GM13977 (cell line): ENCODE results near the gene NMRK2.

Experiments used
- DNase-seq: peaks from one replicate; pipeline ENCODE4 v3.0.0; 2012; ENCODE audit warnings: low spot score
- CTCF ChIP-seq: IDR thresholded peaks from 2 replicates; pipeline ENCODE4 v1.5.1; 2012; ENCODE audit warnings: mild to moderate bottlenecking, control low read depth; ENCODE audit not compliant: insufficient read depth; ENCODE audit errors: extremely low read depth, missing control alignments
- in situ Hi-C: fragments of 300-500 bp; cut with MboI; formaldehyde crosslinking; loops from one replicate; pipeline ENCODE4 v1.12.0; 2022; ENCODE audit warnings: low sequenced_read_pairs, low pct_unique_long_range_greater_than_20kb, mixed read lengths, inconsistent platforms; ENCODE audit not compliant: unreplicated experiment

Gene NMRK2

GRCh38 chr19:3975144-3975543 lies 42.3 kb downstream of the NMRK2 start:
- no peak for TF ChIP-seq CTCF
- no peak for DNase-seq
- in situ Hi-C loops, result no loop called here

GRCh38 chr19:3975637-3976087 lies 42.8 kb downstream of the NMRK2 start:
- in situ Hi-C loops, result no loop called here
- TF ChIP-seq CTCF, result no peak
- DNase-seq, result no peak

GRCh38 chr19:3976495-3977241 lies 43.8 kb downstream of the NMRK2 start:
- TF ChIP-seq CTCF, result no peak
- in situ Hi-C loops, result no loop called here
- DNase-seq, result no peak

DNA sequence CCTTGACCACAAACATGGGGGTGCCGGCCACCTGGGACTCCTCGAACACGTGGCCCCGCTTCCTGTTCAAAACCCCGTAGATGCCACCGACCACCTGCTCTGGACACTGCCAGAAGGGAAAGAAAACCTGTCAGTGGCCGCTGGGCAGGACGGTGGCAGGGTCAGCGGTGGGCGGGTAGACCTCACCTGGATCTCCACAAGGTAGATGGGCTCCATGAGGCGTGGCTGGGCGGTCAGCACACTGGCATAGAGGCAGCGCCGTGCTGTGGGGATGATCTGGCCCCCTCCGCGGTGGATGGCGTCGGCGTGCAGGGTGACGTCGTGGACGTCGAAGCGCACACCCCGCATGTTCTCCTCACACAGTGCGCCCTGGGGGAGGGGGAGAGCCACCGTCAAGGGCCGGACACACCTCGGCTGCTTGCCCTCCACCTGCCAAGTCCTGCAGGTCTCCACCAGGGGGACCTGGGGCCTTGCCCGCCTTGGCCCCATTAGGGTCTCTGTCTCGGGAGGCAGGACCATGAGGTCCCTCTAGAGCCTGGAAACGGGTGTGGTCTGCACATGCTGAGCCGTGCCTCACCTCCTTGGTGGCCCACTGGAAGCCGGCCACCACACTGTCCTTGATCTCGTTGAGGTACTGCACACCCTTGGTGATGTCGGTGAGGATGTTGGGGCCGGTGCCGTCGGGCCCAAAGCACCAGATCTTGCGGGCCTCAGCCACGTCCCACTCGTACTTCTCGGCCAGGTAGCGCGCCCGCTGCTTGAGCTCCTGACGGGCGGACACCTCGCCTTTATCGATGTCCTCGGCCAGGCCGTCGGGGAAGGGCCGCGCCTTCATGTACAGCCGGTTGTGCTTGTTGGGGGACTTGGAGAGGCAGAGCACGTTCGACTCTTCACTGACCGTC lies 44.6 kb downstream of the NMRK2 start:
- DNase-seq, result no peak
- TF ChIP-seq CTCF, result no peak
- in situ Hi-C loops, result no loop called here

GRCh38 chr19:3978145-3978544 lies 45.3 kb downstream of the NMRK2 start:
- DNase-seq, result no peak
- in situ Hi-C loops, result no loop called here
- no peak for TF ChIP-seq CTCF

GRCh38 chr19:3979289-3979673 lies 46.4 kb downstream of the NMRK2 start:
- no peak for DNase-seq
- TF ChIP-seq CTCF, result no peak
- in situ Hi-C loops, result no loop called here
